GM04503 (cell line): ENCODE results near the gene C6orf89.

ENCODE experiments used
- DNase-seq: peaks from one replicate; pipeline ENCODE4 v3.0.0-alpha.2; 2012; ENCODE audit warnings: low read depth

Gene C6orf89

DNA sequence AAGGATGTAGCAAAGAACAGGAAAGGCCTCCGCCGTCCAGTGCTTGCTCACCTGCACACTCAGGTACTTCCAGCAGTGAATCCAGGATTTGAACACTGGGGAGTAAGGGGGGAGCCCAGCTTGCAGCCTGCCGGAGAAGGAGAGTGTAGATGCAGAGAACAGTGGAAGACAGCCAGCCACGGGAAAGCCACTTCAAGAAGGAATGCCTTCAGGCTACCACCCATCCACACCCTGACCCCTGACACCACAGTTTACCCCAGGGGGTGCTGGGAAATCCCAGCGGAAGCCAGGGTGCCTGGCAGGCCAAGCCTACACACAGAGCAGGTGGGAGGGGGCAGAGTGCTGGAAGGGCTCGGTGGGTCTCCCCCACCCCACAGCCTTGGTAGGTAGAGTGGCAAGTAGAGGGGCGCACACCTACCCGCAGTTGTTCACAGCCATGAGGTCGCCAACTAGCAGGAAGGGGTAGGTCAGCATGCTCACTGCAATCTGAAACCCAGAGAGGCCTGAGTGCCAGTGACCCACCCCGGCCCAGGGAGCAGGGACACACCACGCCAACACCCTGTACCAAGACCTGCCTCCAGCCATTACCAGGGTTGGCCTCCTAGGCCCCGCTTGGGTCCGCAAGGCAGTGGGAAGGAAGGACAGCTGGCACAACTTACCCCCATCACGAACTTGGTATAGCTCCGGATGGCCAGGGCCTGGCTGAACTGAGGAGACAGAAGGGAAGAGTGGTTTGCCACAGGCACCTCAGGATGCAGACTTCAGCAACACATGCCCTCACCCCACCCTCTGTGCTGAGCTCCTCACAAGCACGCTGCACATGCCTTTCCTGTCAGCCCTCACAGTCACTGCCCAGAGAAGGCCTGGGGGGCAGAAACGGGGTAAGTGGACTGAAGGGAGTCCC is 84.5 kb downstream of the C6orf89 start:
- no peak for DNase-seq

DNA sequence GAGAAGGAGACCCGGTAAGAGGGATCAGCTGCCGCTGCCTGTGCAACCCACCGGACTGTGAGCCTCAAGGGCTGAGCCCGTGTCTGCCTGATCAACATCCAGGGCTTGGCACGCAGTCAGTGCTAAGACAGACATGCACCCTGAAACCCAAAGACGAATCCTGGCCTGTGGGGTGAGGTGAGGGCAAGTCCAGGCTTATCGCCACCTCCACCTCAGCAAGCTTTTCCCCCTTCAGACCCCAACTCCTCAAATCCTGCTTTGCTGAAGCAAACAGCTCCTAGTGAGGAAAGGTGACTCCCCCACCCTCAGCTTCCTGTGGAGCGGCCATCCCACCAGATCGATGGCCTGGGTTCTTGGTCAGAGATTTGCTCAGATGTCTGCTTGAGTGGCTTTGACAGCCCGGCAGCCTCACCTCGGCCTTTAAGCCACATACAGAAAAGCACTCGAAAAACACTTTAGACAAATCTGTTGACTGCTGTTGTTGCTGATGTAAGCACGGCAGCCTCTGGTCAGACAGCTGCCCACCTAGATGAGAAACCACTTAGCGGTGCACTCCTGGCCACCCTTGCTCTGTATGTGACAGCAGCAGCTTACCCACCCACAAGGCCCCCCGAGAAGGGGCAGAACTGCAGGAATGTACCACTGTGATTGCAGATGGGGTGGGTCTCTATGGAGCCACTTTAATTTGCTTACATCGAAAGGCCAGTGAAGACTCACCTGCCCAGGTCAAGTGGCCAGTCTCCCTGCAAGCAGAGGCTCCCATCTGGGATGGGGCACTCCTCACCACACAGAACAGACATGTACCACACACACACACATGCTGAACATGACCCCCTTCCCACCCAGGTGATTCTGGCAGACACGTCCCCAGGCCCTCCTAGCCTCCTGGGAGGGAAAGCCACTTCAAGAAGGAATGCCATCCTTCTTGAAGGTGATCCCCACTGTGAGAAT is 85.4 kb downstream of the C6orf89 start:
- no peak for DNase-seq

DNA sequence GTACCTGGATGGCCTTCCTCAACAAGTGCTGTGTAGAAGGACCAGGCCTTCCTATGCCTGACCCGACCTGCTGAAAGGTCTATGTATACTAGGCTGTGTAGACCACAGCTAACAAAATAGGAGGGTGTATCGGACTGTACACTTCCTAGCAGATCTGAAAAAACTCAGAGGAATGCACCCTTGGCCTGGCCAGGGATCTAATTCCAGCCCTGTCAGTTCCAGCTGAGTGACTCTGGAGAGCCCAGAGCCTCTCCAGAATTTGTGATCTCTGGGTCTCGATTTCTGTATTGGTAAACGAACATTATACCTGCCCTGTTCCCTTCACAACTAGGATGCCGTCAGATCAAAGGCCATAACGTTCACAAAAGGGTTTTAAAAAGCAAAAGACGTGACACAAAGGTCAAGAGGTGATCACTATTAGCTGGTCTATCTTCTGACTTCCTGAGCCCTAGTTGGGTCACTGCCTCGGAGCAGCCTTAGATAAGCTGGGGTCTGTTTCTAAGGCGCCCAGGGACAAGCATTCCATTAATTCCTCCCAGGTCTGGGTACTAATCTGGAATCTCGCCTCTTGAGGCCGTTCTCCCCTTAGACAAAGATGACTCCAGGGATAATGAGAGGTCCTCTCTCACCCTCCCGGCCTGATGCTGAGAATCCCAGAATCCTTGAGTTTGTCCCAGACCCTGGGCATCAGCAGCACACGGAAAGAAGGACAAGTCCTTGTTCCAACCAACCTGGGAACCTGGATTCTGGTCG is 86.3 kb downstream of the C6orf89 start:
- no peak for DNase-seq

DNA sequence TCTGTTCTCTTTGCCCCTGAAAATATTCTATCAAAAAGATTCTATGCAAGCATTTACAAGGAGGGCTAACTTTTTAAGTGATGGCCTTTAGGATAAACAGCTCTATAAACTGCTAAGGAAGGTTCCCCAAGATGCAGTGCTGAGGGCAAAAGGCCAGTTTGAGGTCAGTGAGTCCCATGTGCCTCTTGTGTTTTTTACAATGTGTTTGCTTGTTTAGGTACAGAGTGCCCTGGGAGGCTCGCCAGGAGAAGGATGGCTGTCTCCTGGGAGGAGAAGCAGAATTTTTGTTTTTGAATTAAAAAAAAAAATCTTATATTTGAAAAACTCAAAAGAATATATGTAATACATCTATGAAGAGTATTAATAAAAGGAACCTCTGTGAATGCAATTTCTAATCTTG is 87.4 kb downstream of the C6orf89 start:
- no peak for DNase-seq

DNA sequence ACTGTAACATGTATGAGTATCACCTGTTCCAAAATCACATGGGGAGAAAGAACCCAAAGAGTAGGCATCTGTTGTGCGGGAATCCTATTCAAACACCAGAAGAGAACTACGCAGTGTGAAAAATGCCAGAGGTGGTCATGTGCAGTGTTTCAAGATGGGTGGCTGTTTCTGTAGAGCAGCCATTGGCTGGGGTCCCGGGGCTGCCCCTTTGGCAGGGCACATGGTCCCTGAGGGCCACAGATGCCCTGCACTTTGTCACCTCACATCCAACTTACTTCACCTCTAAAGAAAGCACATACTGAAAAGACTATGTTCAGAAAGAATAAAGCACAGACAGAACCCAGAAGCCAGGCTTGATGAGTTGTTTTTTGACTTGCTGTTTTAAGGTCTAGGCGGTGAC is 87.9 kb downstream of the C6orf89 start:
- DNase-seq: no peak

DNA sequence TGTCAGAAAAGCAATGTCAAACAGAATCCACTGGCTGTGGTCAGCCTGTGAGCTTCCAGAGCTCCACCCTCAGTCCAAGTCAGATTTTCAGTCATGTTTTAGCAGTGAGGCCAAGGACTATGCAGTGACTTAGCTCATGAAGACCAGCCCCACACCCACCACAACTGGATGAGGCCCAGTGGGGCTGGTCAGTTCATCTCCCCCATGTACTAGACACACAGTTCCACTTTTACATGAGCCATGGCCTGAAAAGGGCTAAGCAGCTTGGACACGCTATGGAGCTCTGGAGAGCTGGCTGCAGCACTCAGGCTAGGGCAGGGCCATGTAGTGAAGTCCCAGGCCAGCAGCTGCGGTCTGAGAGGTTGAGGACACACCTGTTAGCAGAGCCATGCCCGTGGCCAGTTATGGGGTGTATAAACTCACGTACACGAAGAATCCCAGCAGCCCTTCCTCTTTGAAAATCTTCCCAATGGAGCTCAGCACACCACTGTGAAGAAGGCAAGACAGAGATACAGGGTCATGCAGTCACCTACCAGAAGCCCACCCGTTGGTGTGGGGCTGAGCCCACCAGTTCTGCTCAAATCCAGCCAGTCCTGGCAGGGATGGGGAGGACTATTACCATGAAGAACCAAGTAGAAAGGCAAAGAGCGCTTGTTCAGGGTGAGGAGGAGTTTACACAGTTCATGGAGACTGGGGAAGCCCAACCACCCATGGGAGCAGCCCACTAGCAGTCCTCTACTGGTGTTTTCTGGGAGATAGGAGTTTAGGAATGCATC is 89.7 kb downstream of the C6orf89 start:
- DNase-seq: no peak

DNA sequence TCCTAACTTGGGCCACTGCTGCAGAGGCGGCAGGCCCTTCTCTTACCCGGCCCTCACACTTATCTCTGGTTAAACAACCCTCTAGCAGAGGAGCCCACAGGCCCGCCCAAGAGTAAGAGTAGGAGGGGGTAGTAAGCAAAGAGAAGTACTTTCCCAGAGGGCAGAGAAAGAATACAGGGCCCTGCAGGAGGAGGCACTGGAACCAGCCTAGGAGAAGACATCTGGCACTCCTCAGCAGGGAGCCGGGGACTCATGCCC is 90.2 kb downstream of the C6orf89 start:
- no peak for DNase-seq

DNA sequence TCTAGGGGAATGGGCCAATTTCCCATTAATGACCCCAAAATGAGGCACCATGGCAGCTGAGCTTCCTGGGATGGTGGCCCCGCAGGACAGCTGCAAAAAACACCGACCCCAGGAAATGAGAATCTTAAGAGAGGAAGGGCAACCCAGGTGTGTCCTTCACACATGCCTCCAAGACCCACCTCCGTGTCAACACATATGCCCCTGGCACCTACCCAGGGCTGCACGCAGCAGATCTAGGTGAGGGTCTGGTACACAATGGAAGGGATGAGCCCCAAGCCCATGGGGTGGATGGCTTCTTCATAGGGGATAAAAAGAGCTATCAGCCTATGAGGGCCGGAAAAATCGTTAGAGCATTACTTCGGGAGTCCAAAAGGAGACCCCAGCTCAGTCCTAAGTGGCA is 90.8 kb downstream of the C6orf89 start:
- no peak for DNase-seq

DNA sequence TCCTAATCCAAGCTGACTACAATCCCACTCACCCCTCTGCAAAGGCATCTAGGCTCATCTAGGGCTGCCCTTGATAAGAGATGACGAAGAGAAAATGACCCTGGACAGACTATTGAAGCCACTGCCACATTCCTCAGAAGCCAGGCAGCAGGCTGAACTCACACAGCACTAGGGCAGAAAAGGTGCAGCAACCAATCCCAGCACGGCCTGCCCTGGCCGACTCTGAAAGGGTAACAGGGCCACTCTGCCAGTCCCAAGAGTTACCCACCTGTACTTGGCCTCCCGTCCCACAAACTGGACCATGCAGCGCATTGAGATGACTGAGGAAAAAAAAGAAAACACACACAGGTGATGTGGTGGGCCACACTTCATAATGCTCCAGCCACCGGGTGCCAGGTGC is 91.2 kb downstream of the C6orf89 start:
- DNase-seq: no peak

DNA sequence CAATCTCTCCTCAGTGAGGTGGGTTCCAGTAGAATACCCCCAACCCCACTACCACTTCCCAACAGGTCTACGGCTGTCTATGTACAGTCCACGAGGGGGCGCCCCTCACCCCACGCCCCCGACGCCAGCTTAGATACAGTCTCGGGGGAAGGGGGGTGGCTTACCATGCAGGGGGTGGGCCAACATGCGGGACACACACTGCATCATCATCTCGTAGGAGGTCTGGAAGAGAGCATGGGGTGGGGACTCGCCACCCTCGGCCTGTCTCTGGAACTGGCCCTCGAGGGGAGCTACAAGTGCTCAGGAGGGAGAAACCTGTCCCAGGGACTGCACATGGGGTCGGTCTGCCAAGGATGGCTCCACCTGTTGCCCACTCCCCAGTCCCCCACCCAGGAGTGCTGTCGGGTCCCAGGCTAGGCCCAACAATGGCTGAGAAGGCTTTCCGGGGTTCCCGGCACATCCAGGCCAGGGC is 91.8 kb downstream of the C6orf89 start:
- DNase-seq: no peak
